DMS79 treated with DMSO at 0.1 percent for 48 hours (cell line): Measurements from ENCODE around the gene NOC3L.

Experiments used
- DNase-seq: peaks from one replicate; lab custom pipeline; 2025; lab: John Stamatoyannopoulos, UW

NOC3L gene

DNA sequence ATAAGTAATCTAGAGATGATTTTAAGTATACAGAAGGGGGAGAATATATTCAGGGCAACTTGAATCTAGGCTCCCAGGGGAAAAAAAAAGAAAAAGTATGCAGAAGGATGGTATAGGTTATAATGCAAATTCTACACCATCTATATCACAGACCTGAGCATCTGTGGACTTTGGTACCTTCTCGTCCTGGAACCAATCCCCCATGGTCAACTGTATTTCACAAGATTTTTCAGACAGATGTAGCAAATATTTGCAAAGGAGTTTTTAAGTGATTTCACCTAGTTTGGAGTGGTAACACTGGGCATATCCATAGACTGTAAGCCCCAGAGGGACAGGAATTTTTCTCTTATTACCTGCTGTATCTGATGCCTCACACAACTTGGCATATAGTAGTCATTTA, 58.8 kb downstream of the NOC3L start:
- DNase-seq = no peak

DNA sequence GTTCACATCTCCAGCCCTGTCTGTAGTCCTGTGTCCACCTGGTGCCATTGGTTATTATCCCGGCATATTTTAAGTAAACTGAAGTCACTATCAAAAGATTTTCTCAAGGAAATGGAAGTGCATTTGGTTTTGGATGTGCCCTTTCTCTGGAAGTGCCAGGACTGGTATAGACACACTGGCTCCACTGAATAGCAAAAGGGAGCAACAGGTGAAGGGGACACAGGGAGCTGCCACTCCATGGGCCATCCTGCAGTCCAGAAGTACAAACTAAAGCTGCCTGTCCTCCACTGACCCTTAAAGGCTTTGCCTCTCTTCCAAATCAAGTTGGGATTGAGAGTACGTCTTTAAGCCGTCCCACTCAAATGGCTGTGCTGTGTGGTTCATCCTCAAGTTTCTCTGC, 62.7 kb downstream of the NOC3L start:
- DNase-seq = no peak

DNA sequence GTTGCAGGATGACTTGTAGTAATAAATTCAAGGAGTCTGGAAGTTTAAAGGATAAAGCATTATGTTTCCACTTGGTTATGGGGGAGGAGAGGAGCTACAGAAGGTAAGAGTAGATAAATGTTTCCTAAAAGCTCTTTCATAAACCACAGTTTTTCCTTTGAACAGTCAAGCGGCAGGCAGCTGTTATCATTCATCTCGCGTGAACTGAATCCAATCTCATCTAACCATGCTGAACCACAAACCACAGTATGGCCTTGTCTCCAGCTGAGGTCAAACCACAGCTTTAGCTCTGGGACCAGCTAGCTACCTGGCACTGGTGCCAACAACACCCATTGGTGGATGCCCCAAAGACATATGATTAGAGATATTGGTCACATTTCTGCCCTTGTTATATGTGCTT, 63.3 kb downstream of the NOC3L start:
- DNase-seq = peak; percentile 11

DNA sequence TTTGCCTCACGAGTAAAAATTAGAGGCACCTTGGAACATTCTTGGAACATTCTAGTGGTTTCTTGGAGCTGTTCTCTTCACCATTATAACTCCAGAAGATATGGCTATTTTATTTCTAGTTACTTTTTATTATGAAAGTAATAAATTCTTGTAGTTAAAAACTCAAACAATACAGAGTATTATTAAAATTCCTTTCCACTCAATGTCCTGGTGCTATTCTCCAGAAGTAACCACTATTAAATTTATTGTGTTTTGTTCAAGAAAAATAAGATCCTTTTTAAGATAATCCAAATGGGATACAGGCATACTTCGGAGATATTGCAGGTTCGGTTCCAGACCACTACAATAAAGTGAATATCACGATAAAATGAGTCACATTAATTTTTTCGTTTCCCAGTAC, 68.6 kb downstream of the NOC3L start:
- no peak for DNase-seq

DNA sequence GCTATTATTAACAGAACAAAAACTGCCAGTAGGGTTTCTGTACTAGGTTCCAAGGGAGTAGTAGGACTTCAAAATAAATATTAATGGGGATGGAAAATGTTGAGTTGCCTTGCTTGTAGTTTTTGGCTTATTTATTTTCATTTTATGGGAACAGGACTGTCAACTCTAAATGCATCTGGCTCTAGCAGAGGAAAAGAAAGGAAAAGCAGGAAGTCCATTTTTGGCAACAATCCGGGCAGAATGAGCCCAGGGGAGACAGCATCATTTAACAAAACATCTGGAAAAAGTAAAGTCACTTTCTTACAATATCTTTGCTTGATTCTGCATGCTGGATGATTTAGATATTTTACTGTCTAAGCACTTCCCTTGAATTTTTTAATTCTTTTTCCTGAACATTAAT, 69.4 kb downstream of the NOC3L start:
- DNase-seq = no peak

DNA sequence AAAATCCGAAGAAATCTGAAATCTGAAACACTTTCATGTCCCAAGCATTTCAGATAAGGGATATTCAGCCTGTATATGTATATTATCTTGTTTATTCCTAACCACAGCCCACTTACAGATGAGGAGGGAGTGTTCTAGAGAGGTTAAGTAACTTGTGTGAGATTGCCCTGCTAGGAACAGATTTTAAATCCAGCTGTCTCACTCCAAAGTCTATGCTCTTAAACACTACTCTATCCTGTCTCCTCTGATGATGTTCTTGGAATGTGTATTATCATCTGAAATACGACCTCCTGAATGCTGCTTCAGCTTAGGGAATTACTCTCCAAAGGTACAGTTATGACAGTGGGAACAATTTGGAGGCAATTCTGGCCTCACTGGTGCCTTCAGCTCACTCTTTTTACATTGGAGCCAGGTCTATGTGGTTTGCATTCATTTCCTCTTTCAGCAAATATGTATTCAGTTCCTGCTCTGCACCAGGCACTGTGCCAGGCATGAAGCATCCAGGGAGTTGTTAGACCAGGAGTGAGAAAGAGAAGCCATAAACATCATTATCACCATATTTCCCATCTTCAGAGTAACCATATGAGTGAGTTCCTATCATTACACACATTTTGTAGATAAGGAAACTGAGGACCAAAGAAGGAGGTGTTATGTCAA, 70.2 kb downstream of the NOC3L start:
- no peak for DNase-seq

DNA sequence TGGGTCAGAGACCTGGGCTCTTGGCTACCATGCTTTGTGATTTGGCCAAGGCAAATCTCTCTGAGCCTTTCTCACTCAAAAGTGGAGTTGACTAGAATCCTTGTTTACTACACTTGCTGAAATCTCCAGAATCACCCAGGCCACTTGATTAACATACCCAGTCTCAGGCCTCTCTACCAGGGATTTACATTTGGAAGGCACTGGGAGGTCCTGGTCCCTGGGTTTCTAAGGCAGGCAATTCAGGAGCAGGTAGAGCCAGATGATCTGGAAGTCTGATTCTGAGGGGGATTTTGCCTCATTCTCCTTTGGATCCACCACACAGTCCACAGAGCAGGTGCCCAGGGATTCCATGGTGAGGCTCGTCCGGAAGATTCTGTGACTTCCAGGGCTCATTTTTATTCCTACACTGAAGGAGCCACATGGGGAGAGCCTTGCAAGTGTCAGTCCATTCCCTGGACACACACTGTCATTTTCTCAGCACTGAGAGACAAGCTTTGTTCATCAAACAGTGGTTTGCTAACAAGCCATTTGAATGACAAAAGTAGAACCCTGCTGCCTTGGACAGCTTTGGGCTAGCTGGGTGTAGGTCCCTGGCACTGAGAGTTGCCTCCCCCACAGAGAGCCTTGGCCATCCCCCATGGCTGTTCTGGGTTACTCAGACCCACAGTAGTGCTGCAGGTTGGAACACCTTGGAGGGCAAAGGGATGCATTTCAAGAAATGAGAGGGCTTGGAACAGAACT, 74.2 kb downstream of the NOC3L start:
- no peak for DNase-seq

DNA sequence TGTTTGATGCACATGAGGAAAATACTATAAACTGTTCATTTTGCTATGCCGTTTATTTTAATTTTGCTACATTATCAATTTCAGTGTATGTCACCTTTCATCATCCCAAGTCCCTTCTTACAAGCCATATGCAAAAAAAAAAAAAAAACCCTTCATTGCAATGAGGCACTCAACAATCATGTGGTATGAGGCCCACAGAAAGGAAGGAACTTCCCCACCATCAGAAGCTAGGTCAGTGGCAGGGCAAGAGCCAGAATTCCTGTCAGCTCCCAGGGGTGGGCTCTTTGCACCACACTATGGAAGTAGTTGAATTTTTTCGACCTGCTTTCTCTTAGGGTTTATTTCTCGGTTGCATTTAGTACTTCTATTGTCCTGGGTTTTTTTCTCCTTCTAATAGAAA, 75.4 kb downstream of the NOC3L start:
- DNase-seq = no peak

DNA sequence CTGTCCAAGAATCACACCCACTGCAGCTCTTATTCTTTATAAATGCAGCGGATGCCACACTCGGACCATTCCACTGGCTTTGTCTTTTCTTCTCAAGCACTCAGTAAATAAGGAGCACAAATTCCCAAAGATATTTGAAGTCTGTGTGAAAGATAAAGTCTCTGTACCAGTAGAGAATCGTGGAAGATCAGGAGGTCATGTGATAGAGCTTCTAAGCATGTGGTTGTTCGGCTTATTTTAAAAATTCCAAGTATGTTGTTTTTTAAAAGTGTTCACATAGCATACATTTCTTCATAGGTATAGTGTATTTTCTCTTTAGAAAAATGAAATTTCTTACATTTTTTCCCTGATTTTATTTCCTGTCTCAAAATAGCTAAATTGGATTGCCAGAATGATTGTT, 75.8 kb downstream of the NOC3L start:
- DNase-seq = no peak

DNA sequence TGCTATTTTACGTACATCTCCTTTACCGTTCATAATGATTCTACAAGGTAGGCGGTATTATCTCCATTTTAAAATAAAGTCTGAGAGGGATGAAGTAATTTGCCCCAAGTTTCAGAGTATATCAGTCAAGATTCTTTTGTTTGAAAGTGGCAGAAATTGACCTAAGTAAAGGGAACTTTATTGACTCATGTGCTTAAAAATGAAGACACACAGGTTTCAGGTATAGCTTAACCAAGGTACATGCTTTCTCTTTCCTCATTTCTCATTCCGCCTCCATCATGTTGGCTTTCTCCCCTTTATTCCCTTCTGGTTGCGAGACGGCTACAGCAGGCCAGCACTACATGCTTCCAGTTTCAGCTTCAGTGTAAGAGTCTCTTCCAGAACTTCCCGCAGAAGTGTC, 77.5 kb downstream of the NOC3L start:
- no peak for DNase-seq
